ENCODE results near the gene MDFIC. TPM values are rescaled to one million over a fixed set of nuclear protein-coding genes. Genes with fewer than 3 reads are reported as not detected.

The MDFIC gene
- total and polyA plus RNA-seq, 2 donors (not counting 1 experiment from before 2014, with no cell fraction given), result 19.6 to 66.1 TPM

DNA sequence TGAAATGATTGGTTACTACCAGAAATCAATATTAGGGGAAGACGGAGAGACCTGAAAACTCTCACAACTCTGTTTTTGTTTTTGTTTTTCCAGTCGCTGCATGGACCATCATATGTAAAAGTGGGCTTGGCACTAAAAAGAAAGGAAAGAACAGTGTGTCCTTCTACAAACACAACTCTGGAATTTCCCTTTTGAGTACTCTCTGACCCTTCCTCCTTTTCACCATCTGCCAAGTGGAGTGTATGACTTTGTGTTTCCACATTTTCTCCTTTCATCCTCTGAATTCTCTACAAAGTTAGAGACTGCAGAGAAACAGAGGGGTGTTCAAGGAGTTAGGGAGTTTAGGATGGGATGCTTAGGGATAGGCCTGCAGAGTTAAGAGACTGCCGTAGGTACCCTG, 92.0 kb downstream of the MDFIC start:
- DNase-seq, result no peak
- Mint-ChIP-seq H3K4me3 (no peak overlapping the region), H3K27me3 (no peaks in the 10 kb centered on the region), H3K27ac (no peak overlapping the region), H3K9me3 (ENCODE audit: insufficient read depth) (no peaks in the 10 kb centered on the region), H3K4me1 (peaks cover 10% of the 10 kb centered on the region)
- H3K4me1 ChIP-seq (ENCODE audit: control insufficient read depth in 2 of 2, insufficient read depth in 2 of 2, low read length in 2 of 2), result peaks cover 10 to 11% of the 10 kb centered on the region in 2 donors
- H3K9ac ChIP-seq (ENCODE audit: low read length), result no peak overlapping the region
- H2AFZ ChIP-seq (ENCODE audit: insufficient read depth, low read depth, low read length, poor library complexity, severe bottlenecking), result no peak overlapping the region
- peaks cover 0 to 16% of the 10 kb centered on the region in 2 experiments for H3K36me3 ChIP-seq (replicated peaks in 1 of 2; ENCODE audit: control extremely low read depth in 1 of 2, control insufficient read depth in 1 of 2, extremely low read depth in 1 of 2, insufficient read depth in 2 of 2, low read length in 1 of 2)
- no peak overlapping the region for H3K4me2 ChIP-seq (replicated peaks; ENCODE audit: low read depth, low read length, poor library complexity, severe bottlenecking)
- H3K27ac ChIP-seq (ENCODE audit: low read length in 2 of 2), result no peak overlapping the region
- no peak for ATAC-seq (ENCODE audit: low read depth)
- no peaks in the 10 kb centered on the region for H3K27me3 ChIP-seq (replicated peaks in 1 of 4; ENCODE audit: control extremely low read depth in 1 of 4, control insufficient read depth in 3 of 4, insufficient read depth in 4 of 4, low read length in 3 of 4)
- no peaks in the 10 kb centered on the region for H3K9me3 ChIP-seq (ENCODE audit: control extremely low read depth in 1 of 3, control insufficient read depth in 2 of 3, insufficient read depth in 1 of 3, low read length in 2 of 3)
- H3K4me3 ChIP-seq (ENCODE audit: control extremely low read depth in 1 of 5, extremely low read depth in 1 of 5, insufficient read depth in 1 of 5, low read depth in 2 of 5, low read length in 4 of 5), result no peak overlapping the region
- intact Hi-C loops (cut with micrococcal nuclease), result no loop called here
- peaks cover 6% of the 10 kb centered on the region for H4K20me1 ChIP-seq (ENCODE audit: control insufficient read depth, insufficient read depth, low read length, poor library complexity, severe bottlenecking)
- ChIA-PET CTCF (no interaction called here), POLR2A (no interaction called here)
- TF ChIP-seq CTCF (IDR thresholded peaks at IDR 0.05), result no peak
- no peak for TF ChIP-seq EZH2 (IDR thresholded peaks at IDR 0.05; ENCODE audit: borderline replicate concordance, insufficient read depth, low read depth, low read length, poor library complexity, severe bottlenecking)
- WGBS (ENCODE audit: insufficient coverage), result 100% methylated on average over 1 of the region's 3 CpGs
- H3K79me2 ChIP-seq (ENCODE audit: control insufficient read depth, insufficient read depth, low read length), result peaks cover 4% of the 10 kb centered on the region

GRCh38 chr7:115014794-115015193, 92.9 kb downstream of the MDFIC start:
- Histone ChIP-seq H3K27ac (ENCODE audit: low read length in 2 of 2) (no peak overlapping the region), H3K4me1 (ENCODE audit: control insufficient read depth in 2 of 2, insufficient read depth in 2 of 2, low read length in 2 of 2) (peaks cover under 1 to 2% of the 10 kb centered on the region in 2 donors), H3K4me2 (replicated peaks; ENCODE audit: low read depth, low read length, poor library complexity, severe bottlenecking) (no peak overlapping the region), H3K79me2 (ENCODE audit: control insufficient read depth, insufficient read depth, low read length) (peaks cover under 1% of the 10 kb centered on the region), H3K27me3 (replicated peaks in 1 of 4; ENCODE audit: control extremely low read depth in 1 of 4, control insufficient read depth in 3 of 4, insufficient read depth in 4 of 4, low read length in 3 of 4) (no peaks in the 10 kb centered on the region), H4K20me1 (ENCODE audit: control insufficient read depth, insufficient read depth, low read length, poor library complexity, severe bottlenecking) (peaks cover 6% of the 10 kb centered on the region), H3K4me3 (ENCODE audit: control extremely low read depth in 1 of 5, extremely low read depth in 1 of 5, insufficient read depth in 1 of 5, low read depth in 2 of 5, low read length in 4 of 5) (no peak overlapping the region), H3K9ac (ENCODE audit: low read length) (no peak overlapping the region), H3K36me3 (replicated peaks in 1 of 2; ENCODE audit: control extremely low read depth in 1 of 2, control insufficient read depth in 1 of 2, extremely low read depth in 1 of 2, insufficient read depth in 2 of 2, low read length in 1 of 2) (peaks cover 0 to 16% of the 10 kb centered on the region in 2 experiments), H2AFZ (ENCODE audit: insufficient read depth, low read depth, low read length, poor library complexity, severe bottlenecking) (no peak overlapping the region), H3K9me3 (ENCODE audit: control extremely low read depth in 1 of 3, control insufficient read depth in 2 of 3, insufficient read depth in 1 of 3, low read length in 2 of 3) (no peaks in the 10 kb centered on the region)
- no peak overlapping the region for H3K27ac Mint-ChIP-seq
- no peak overlapping the region for H3K4me3 Mint-ChIP-seq
- DNase-seq, result no peak
- ChIA-PET CTCF (no interaction called here), POLR2A (no interaction called here)
- intact Hi-C loops (cut with micrococcal nuclease), result no loop called here
- no peaks in the 10 kb centered on the region for H3K9me3 Mint-ChIP-seq (ENCODE audit: insufficient read depth)
- no peaks in the 10 kb centered on the region for H3K27me3 Mint-ChIP-seq
- no peak for ATAC-seq (ENCODE audit: low read depth)
- no CpG with 5 or more reads among the region's 1 CpG for WGBS (ENCODE audit: insufficient coverage)
- TF ChIP-seq EZH2 (IDR thresholded peaks at IDR 0.05; ENCODE audit: borderline replicate concordance, insufficient read depth, low read depth, low read length, poor library complexity, severe bottlenecking), result no peak
- H3K4me1 Mint-ChIP-seq, result peaks cover 2% of the 10 kb centered on the region

Measured in B cell (primary cell).